Right renal cortex interstitium (tissue), 3 donors: ENCODE measurements around the gene KRTAP2-4. TPM values are rescaled to one million over a fixed set of nuclear protein-coding genes. Genes with fewer than 3 reads are reported as not detected.
"Not testable (repeated sequence)": the region's sequence is repeated elsewhere in the genome, so short reads cannot be mapped to it uniquely, and the experiment has no call there.

Experiments used
- DNase-seq, 3 donors: peaks; one replicate each; pipeline ENCODE4 v3.0.0-alpha.2; 2013; ENCODE audit warnings: low read depth in 3 of 3, low spot score in 2 of 3
- polyA plus RNA-seq, 3 donors: library from polyadenylated mRNA; unstranded; fragments of 120-200 nt; gene quantifications; one replicate each; pipeline ENCODE4 v1.2.1, GENCODE V29; 2013; ENCODE audit not compliant: insufficient read length in 3 of 3

The KRTAP2-4 gene
- not detected for polyA plus RNA-seq

GRCh38 chr17:41065829-41066624 is at the start of gene KRTAP2-4:
Gene KRTAP2-4 (minus strand): TSS chr17:41065879. CDS start chr17:41065845, 34 bp downstream.
- no peak for DNase-seq

GRCh38 chr17:41111151-41111885 is 45.6 kb upstream of the KRTAP2-4 start:
- DNase-seq, result no peak

- DNase-seq, result not testable (repeated sequence)
Observed at GRCh38 chr17:41108728-41109386, 43.2 kb upstream of the KRTAP2-4 start.

- no peak for DNase-seq
Observed at GRCh38 chr17:41107941-41108450, 42.3 kb upstream of the KRTAP2-4 start.

- DNase-seq, result not testable (repeated sequence)
Observed at GRCh38 chr17:41105347-41105746, 39.7 kb upstream of the KRTAP2-4 start, which contains the start of gene KRTAP4-9. Gene KRTAP4-9 (plus strand): TSS chr17:41105389. CDS start chr17:41105389, 0 bp downstream.

- not testable (repeated sequence) for DNase-seq
Observed at GRCh38 chr17:41104386-41105038, 38.8 kb upstream of the KRTAP2-4 start.

- DNase-seq, result no peak
Observed at GRCh38 chr17:41103896-41104295, 38.2 kb upstream of the KRTAP2-4 start.

- DNase-seq, result no peak
Observed at GRCh38 chr17:41101586-41102259, 36.0 kb upstream of the KRTAP2-4 start, which contains the start of gene KRTAP4-16. Gene KRTAP4-16 (minus strand): TSS chr17:41102209. CDS start chr17:41102209, 0 bp downstream.

GRCh38 chr17:41099682-41100480 is 34.2 kb upstream of the KRTAP2-4 start:
- DNase-seq, result not testable (repeated sequence)

GRCh38 chr17:41098481-41098880 is 32.8 kb upstream of the KRTAP2-4 start:
- DNase-seq, result no peak

GRCh38 chr17:41098042-41098441 is 32.4 kb upstream of the KRTAP2-4 start, which contains the start of gene KRTAP4-8:
Gene KRTAP4-8 (minus strand): TSS chr17:41098142. CDS start chr17:41098084, 58 bp downstream.
- no peak for DNase-seq

GRCh38 chr17:41096055-41096454 is 30.4 kb upstream of the KRTAP2-4 start:
- no peak for DNase-seq

- not testable (repeated sequence) for DNase-seq
Observed at GRCh38 chr17:41088760-41089352, 23.2 kb upstream of the KRTAP2-4 start.

GRCh38 chr17:41084100-41084856 is 18.6 kb upstream of the KRTAP2-4 start, which contains the start of gene KRTAP4-7:
Gene KRTAP4-7 (plus strand): TSS chr17:41084150. CDS start chr17:41084207, 57 bp downstream.
- DNase-seq, result not testable (repeated sequence)

GRCh38 chr17:41083427-41083826 is 17.7 kb upstream of the KRTAP2-4 start:
- DNase-seq, result not testable (repeated sequence)

GRCh38 chr17:41082626-41083025 is 16.9 kb upstream of the KRTAP2-4 start:
- no peak for DNase-seq

GRCh38 chr17:41076788-41077187 is 11.1 kb upstream of the KRTAP2-4 start:
- DNase-seq, result no peak
